Prostate gland (tissue), 2 donors: ENCODE results near the gene METAP2. TPM values are rescaled to one million over a fixed set of nuclear protein-coding genes. Genes with fewer than 3 reads are reported as not detected.
"Not testable (repeated sequence)": the region's sequence is repeated elsewhere in the genome, so short reads cannot be mapped to it uniquely, and the experiment has no call there.

Experiments
- DNase-seq: peaks from one replicate; pipeline ENCODE4 v3.0.0-alpha.2; 2019; ENCODE audit warnings: low spot score
- H3K27ac ChIP-seq, 2 donors: fragments of 200-600 bp; sonication (generic); 2 replicates each; pipeline ENCODE4 v1.5.1; 2017 to 2019
- H3K27me3 ChIP-seq: fragments of 200-600 bp; sonication (generic); replicated peaks from 2 replicates; pipeline ENCODE4 v1.5.1; 2019; ENCODE audit not compliant: insufficient read depth
- H3K36me3 ChIP-seq, 2 donors: fragments of 200-600 bp; sonication (generic); 1 replicate in 1 of 2; 2 replicates in 1 of 2; pipeline versions ENCODE4 v1.5.1 to v1.8.1; 2017 to 2019
- H3K4me1 ChIP-seq: fragments of 200-600 bp; sonication (generic); replicated peaks from 2 replicates; pipeline ENCODE4 v1.5.1; 2019
- H3K4me3 ChIP-seq, 2 donors: fragments of 200-600 bp; sonication (generic); 2 replicates each; pipeline ENCODE4 v1.5.1; 2017 to 2019
- H3K9me3 ChIP-seq: fragments of 200-600 bp; sonication (generic); 2 replicates; pipeline ENCODE4 v1.5.1; 2017
- POLR2A ChIP-seq: fragments of 450-650 bp; IDR thresholded peaks from one replicate; pipeline ENCODE4 v1.6.1; 2016; ENCODE audit warnings: antibody characterized with exemption, mild to moderate bottlenecking
- POLR2AphosphoS5 ChIP-seq: sonication (generic); formaldehyde crosslinking; IDR thresholded peaks from one replicate; pipeline ENCODE4 v1.6.1; 2017; ENCODE audit warnings: antibody characterized with exemption
- whole genome bisulfite sequencing: methylation state at CpG from one replicate; pipeline ENCODE4 v1.1.5; 2018; 5-methylcytosine and 5-hydroxymethylcytosine counted together
- intact Hi-C: fragments of 100-400 bp; cut with DNase I; formaldehyde crosslinking; loops from one replicate; pipeline ENCODE4 v1.14.2; 2022
- total RNA-seq, 2 donors: library from RNA; depleted of rRNA; stranded (reverse); fragments of >200 nt; gene quantifications; one replicate each; pipeline ENCODE4 v1.1.0, GENCODE V29; 2016
- TF ChIP-seq, protein P1 (sequence below), 4 experiments: fragments of 200-600 bp in 2 of 4; fragments of 450-650 bp in 2 of 4; sonication (generic) in 2 of 4; IDR thresholded peaks; 1 replicate in 3 of 4; 2 replicates in 1 of 4; pipeline ENCODE4 v1.5.1; 2016 to 2019; ENCODE audit warnings: antibody characterized with exemption in 4 of 4, mild to moderate bottlenecking in 2 of 4, moderate library complexity in 2 of 4

The METAP2 gene
- total RNA-seq, 2 donors from 2014 or later: 46.4 to 61.7 TPM

DNA sequence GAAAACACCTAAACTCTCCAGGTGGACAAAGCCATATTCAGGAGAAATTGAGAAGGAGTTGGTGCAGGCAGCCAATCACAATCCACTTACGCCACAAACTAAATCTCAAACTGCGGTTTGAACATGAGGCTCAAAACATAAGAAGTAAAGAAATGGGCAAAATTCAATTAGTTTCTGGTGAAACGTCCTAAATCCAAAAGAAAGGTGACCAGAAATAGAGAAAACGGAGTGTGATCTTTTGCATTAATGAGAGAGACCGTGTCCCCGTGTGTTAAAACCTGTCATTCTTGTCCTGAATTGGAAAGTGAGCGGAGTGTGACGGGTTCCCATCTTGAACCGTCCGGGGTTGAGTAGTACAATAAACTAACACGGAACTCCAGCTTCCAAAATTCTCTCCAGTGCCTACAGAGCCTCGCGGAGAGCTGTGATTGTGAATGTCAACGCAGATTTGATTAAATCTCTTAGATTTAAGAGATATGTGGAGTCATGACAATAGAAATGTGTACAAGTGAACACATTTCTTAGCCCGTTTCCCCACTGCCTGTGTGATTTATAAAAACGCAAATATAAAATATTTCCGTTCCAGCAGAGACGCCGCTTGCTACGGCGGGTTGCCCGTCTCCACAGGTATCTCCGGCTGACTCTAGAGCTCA is 595 bp upstream of the METAP2 start:
- peak; percentile 72 for DNase-seq
- intact Hi-C loops: loop anchor here (5.0 to 10.0 kb wide), 5 partner anchors 61 to 401 kb away; partner anchors contain the start of genes FGD6, NR2C1 and VEZT
- WGBS: under 1% methylated on average over 23 of the region's 23 CpGs

DNA sequence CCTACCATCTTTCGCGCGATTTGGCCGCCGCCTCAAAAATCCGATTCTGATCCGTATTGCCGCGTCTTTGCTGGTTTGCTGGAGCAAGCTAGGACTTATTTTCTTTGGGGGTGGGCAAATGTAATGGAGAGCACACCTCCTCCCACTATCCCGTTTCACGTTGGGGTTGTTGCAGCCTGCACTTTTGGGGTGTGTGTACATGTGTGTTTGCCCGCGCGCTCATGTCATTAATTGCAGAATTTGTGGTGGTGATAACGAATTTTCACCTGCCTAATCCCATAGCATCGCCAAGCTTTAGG is 657 bp downstream of the METAP2 start:
- no peaks in the 10 kb centered on the region for H3K36me3 ChIP-seq
- peak overlapping the region; percentile 83 to 95 for H3K4me3 ChIP-seq
- H3K4me1 ChIP-seq: no peaks in the 10 kb centered on the region
- peak overlapping the region; percentile 86 to 92 for H3K27ac ChIP-seq
- TF ChIP-seq, protein P1, sequence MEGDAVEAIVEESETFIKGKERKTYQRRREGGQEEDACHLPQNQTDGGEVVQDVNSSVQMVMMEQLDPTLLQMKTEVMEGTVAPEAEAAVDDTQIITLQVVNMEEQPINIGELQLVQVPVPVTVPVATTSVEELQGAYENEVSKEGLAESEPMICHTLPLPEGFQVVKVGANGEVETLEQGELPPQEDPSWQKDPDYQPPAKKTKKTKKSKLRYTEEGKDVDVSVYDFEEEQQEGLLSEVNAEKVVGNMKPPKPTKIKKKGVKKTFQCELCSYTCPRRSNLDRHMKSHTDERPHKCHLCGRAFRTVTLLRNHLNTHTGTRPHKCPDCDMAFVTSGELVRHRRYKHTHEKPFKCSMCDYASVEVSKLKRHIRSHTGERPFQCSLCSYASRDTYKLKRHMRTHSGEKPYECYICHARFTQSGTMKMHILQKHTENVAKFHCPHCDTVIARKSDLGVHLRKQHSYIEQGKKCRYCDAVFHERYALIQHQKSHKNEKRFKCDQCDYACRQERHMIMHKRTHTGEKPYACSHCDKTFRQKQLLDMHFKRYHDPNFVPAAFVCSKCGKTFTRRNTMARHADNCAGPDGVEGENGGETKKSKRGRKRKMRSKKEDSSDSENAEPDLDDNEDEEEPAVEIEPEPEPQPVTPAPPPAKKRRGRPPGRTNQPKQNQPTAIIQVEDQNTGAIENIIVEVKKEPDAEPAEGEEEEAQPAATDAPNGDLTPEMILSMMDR (IDR thresholded peaks at IDR 0.05): no peak
- TF ChIP-seq POLR2A (no peak), POLR2AphosphoS5 (no peak)
- under 1% methylated on average over 16 of the region's 16 CpGs for WGBS
- DNase-seq: no peak
- no peaks in the 10 kb centered on the region for H3K27me3 ChIP-seq
- H3K9me3 ChIP-seq: no peaks in the 10 kb centered on the region
- intact Hi-C loops: loop anchor here (5.0 to 10.0 kb wide), 5 partner anchors 60 to 402 kb away; partner anchors contain the start of genes FGD6, NR2C1 and VEZT

More for the DNA sequence above, 595 bp upstream of the METAP2 start:
- Histone ChIP-seq H3K27ac (peak overlapping the region; percentile 86 to 92), H3K27me3 (no peaks in the 10 kb centered on the region), H3K4me3 (peak overlapping the region; percentile 83 to 95), H3K36me3 (no peaks in the 10 kb centered on the region), H3K9me3 (no peaks in the 10 kb centered on the region), H3K4me1 (no peaks in the 10 kb centered on the region)
- TF ChIP-seq, protein P1 (IDR thresholded peaks at IDR 0.05): no peak
- peak; percentile 9 for TF ChIP-seq POLR2AphosphoS5

DNA sequence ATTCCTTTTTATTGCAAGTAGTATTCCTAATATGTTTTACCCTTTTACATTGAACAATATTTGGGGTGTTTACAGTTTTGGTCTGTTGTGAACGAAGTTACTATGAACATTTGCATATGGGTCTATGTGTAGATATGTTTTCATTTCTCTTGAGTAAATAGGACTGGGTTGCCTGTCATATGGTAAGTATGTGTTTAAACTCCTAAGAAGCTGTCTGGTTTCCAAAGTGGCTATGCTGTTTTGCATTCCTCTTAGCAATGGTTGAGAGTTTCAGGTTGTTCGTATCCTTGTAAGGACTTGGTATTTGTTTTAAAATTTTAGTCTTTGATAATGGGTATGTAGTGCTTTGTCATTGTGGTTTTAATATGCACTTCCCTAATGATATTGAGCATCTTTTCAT is 6.3 kb downstream of the METAP2 start:
- H3K27me3 ChIP-seq: no peaks in the 10 kb centered on the region
- TF ChIP-seq POLR2AphosphoS5 (no peak), POLR2A (no peak)
- TF ChIP-seq, protein P1 (IDR thresholded peaks at IDR 0.05): no peak
- no peak overlapping the region for H3K27ac ChIP-seq
- H3K36me3 ChIP-seq: no peaks in the 10 kb centered on the region
- H3K4me3 ChIP-seq: no peak overlapping the region
- no peaks in the 10 kb centered on the region for H3K4me1 ChIP-seq
- H3K9me3 ChIP-seq: no peaks in the 10 kb centered on the region
- 55% methylated on average over 2 of the region's 2 CpGs for WGBS
- DNase-seq: no peak
- intact Hi-C loops: no loop called here

DNA sequence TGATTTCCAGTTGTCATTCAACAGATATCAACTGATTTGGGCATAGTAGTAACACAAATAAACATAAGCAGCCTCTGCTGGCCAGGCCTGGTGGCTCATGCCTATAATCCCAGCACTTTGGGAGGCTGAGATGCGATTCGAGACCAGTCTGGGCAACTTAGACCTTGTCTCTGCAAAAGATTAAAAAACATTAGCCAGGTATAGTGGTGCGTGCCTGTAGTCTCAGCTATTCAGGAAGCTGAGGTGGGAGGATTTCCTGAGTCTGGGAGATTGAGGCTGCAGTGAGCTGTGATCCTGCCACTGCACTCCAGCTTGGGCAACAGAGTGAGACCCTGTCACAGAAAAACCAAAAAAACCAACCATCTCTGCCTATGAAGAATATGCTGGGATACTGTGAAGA is 7.1 kb downstream of the METAP2 start:
- H3K4me1 ChIP-seq: no peaks in the 10 kb centered on the region
- H3K27ac ChIP-seq: no peak overlapping the region
- no peak for DNase-seq
- TF ChIP-seq POLR2A (no peak), POLR2AphosphoS5 (no peak)
- TF ChIP-seq, protein P1 (IDR thresholded peaks at IDR 0.05): no peak
- no peak overlapping the region for H3K4me3 ChIP-seq
- no peaks in the 10 kb centered on the region for H3K27me3 ChIP-seq
- H3K36me3 ChIP-seq: no peaks in the 10 kb centered on the region
- H3K9me3 ChIP-seq: no peaks in the 10 kb centered on the region
- intact Hi-C loops: no loop called here
- WGBS: 79% methylated on average over 3 of the region's 3 CpGs

DNA sequence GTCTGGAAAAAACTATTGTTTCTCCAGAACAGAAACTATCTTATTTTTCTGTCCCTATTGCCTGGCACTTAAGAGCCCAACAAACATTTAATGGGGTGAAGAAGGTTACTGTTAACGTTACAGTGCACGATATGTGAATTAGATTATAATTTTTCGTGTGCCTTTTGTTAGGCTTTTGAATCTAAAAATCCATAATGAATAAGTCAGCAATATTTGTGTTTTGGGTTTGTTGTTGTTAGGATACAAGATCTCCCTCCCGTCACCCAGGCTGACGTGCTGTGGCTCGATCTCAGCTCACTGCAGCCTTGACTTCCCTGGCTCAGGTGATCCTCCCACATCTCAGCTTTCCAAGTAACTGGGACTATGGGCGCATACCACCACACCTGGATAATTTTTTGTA is 7.9 kb downstream of the METAP2 start:
- H3K9me3 ChIP-seq: no peaks in the 10 kb centered on the region
- WGBS: 83% methylated on average over 7 of the region's 7 CpGs
- no peaks in the 10 kb centered on the region for H3K4me1 ChIP-seq
- DNase-seq: no peak
- H3K4me3 ChIP-seq: no peak overlapping the region
- H3K27ac ChIP-seq: no peak overlapping the region
- intact Hi-C loops: no loop called here
- TF ChIP-seq POLR2A: no peak
- TF ChIP-seq POLR2AphosphoS5: no peak
- TF ChIP-seq, protein P1 (IDR thresholded peaks at IDR 0.05): no peak
- H3K27me3 ChIP-seq: no peaks in the 10 kb centered on the region
- H3K36me3 ChIP-seq: no peaks in the 10 kb centered on the region

DNA sequence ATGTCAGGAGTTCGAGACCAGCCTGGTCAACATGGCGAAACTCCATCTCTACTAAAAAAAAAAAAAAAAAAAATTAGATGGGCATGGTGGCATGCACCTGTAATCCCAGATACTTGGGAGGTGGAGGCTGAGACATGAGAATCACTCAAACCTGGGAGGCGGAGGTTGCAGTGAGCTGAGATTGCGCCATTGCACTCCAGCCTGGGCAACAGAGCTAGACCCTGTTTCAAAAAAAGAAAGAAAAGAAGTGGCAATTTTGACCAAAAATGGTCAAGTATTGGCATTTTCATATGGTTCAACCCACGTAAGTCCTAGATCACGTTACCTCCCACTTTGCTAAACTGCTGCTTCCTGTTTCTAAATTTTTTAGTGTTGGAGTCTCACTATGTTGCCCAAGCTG is 8.6 kb downstream of the METAP2 start:
- intact Hi-C loops, H3K9me3 ChIP-seq, DNase-seq, H3K36me3 ChIP-seq, H3K4me3 ChIP-seq, H3K4me1 ChIP-seq, H3K27me3 ChIP-seq, H3K27ac ChIP-seq: not testable (repeated sequence)
- WGBS: 95% methylated on average over 6 of the region's 6 CpGs
